GM12874 (cell line): Measurements from ENCODE around the gene POLRMT.

Experiments used
- CTCF ChIP-seq: IDR thresholded peaks from 2 replicates; pipeline ENCODE4 v1.5.1; 2011; ENCODE audit warnings: low read depth, mild to moderate bottlenecking, control low read depth, low read length, moderate library complexity; ENCODE audit not compliant: insufficient read depth

POLRMT gene

GRCh38 chr19:642767-643727 is 9.7 kb upstream of the POLRMT start:
- no peak for TF ChIP-seq CTCF

GRCh38 chr19:641702-642101 is 8.4 kb upstream of the POLRMT start:
- TF ChIP-seq CTCF = no peak

GRCh38 chr19:640606-641189 is 7.4 kb upstream of the POLRMT start:
- TF ChIP-seq CTCF = no peak

GRCh38 chr19:640161-640558 is 6.8 kb upstream of the POLRMT start:
- no peak for TF ChIP-seq CTCF

- TF ChIP-seq CTCF = no peak
Measured at GRCh38 chr19:639253-640160, 6.2 kb upstream of the POLRMT start, which contains the start of gene FGF22. TSS of gene FGF22 (plus strand) at chr19:639879. CDS start at chr19:639926, 47 bp downstream.

DNA sequence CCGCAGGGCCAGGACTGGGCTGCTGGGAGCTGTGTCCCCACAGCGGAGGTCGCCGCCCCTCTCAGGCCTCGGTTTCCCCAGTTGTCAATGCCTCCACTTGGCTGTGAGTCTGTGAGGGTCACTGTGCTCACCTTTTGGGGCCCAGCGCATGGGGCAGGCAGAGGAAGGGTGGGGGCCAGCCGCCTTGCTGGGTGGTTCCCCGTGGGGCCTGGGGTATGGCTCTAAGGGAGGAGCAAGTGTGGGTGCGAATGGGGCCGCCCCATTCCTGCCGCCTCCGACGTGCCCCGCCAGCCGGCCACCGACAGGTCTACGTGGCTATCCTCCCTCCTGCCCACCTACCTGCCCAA is 5.5 kb upstream of the POLRMT start:
- TF ChIP-seq CTCF = no peak

- no peak for TF ChIP-seq CTCF
Measured at GRCh38 chr19:634975-635652, 1.8 kb upstream of the POLRMT start.
